NCI-H345 treated with DMSO at 0.1 percent for 48 hours (cell line): ENCODE results near the gene OR4D1.

ENCODE experiments used
- DNase-seq: peaks from one replicate; lab custom pipeline; 2025; ENCODE audit not compliant: unreplicated experiment; lab: John Stamatoyannopoulos, UW

OR4D1 gene

GRCh38 chr17:58153671-58154070 is 5.5 kb downstream of the OR4D1 start:
- no peak for DNase-seq

GRCh38 chr17:58156839-58157803 is 8.9 kb downstream of the OR4D1 start:
- peak; percentile 9 for DNase-seq

- DNase-seq, result no peak
Observed at GRCh38 chr17:58158181-58158580, 10.0 kb downstream of the OR4D1 start.

- DNase-seq, result no peak
Observed at GRCh38 chr17:58161566-58161965, 13.4 kb downstream of the OR4D1 start.

- DNase-seq, result no peak
Observed at GRCh38 chr17:58165981-58166380, 17.8 kb downstream of the OR4D1 start.

GRCh38 chr17:58166682-58167081 is 18.5 kb downstream of the OR4D1 start, which contains the start of gene OR4D2:
Gene OR4D2 (plus strand): TSS chr17:58166982. CDS start chr17:58169656, 2,674 bp downstream.
- DNase-seq, result no peak

GRCh38 chr17:58170622-58171021 is 22.4 kb downstream of the OR4D1 start:
- no peak for DNase-seq

- peak; percentile 6 for DNase-seq
Observed at GRCh38 chr17:58172369-58173071, 24.3 kb downstream of the OR4D1 start.

- DNase-seq, result no peak
Observed at GRCh38 chr17:58174871-58175270, 26.7 kb downstream of the OR4D1 start.

- DNase-seq, result no peak
Observed at GRCh38 chr17:58176200-58176599, 28.0 kb downstream of the OR4D1 start.

GRCh38 chr17:58181796-58182195 is 33.6 kb downstream of the OR4D1 start:
- no peak for DNase-seq

- DNase-seq, result no peak
Observed at GRCh38 chr17:58183514-58183913, 35.3 kb downstream of the OR4D1 start.

- no peak for DNase-seq
Observed at GRCh38 chr17:58184308-58184985, 36.3 kb downstream of the OR4D1 start.

- DNase-seq, result no peak
Observed at GRCh38 chr17:58184986-58185761, 37.0 kb downstream of the OR4D1 start.

GRCh38 chr17:58186591-58186990 is 38.4 kb downstream of the OR4D1 start:
- DNase-seq, result no peak

GRCh38 chr17:58187063-58187462 is 38.9 kb downstream of the OR4D1 start:
- DNase-seq, result no peak

- DNase-seq, result no peak
Observed at GRCh38 chr17:58187675-58188074, 39.5 kb downstream of the OR4D1 start.

GRCh38 chr17:58189436-58190146 is 41.4 kb downstream of the OR4D1 start:
- DNase-seq, result no peak

- DNase-seq, result no peak
Observed at GRCh38 chr17:58191241-58191896, 43.2 kb downstream of the OR4D1 start.

GRCh38 chr17:58192612-58193011 is 44.4 kb downstream of the OR4D1 start, which contains the start of gene EPX:
Gene EPX (plus strand): TSS chr17:58192726. CDS start chr17:58192847, 121 bp downstream.
- no peak for DNase-seq
